ENCODE results near the gene UNC5C.

GRCh38 chr4:95225849-95226248 is 322.9 kb downstream of the UNC5C start:
- TF ChIP-seq POLR2A (IDR thresholded peaks at IDR 0.05; ENCODE audit: low read length) (no peak), GATA1 (IDR thresholded peaks at IDR 0.05; ENCODE audit: low read depth, low read length) (no peak)

Measured in erythroblast (primary cell).